K562 (cell line): ENCODE results near the gene CDK5R1.

ENCODE experiments used
- ARID2 ChIP-seq: fragments of 450-650 bp; IDR thresholded peaks from 2 replicates; pipeline ENCODE4 v1.6.1; 2017; ENCODE audit warnings: antibody characterized with exemption, mild to moderate bottlenecking
- ELF4 ChIP-seq: fragments of 450-650 bp; formaldehyde crosslinking; IDR thresholded peaks from 2 replicates; pipeline ENCODE4 v1.4.0; 2022; ENCODE audit warnings: missing genetic modification characterization
- FOXJ3 ChIP-seq: sonication (generic); formaldehyde crosslinking; IDR thresholded peaks from 2 replicates; pipeline ENCODE4 v1.4.0; 2020; ENCODE audit warnings: mild to moderate bottlenecking, missing genetic modification reagents
- POLR2AphosphoS5 ChIP-seq: IDR thresholded peaks from 2 replicates; pipeline ENCODE4 v1.6.1; 2011; ENCODE audit warnings: mild to moderate bottlenecking, low read depth, low read length, moderate library complexity; ENCODE audit not compliant: control insufficient read depth, insufficient read depth

DNA sequence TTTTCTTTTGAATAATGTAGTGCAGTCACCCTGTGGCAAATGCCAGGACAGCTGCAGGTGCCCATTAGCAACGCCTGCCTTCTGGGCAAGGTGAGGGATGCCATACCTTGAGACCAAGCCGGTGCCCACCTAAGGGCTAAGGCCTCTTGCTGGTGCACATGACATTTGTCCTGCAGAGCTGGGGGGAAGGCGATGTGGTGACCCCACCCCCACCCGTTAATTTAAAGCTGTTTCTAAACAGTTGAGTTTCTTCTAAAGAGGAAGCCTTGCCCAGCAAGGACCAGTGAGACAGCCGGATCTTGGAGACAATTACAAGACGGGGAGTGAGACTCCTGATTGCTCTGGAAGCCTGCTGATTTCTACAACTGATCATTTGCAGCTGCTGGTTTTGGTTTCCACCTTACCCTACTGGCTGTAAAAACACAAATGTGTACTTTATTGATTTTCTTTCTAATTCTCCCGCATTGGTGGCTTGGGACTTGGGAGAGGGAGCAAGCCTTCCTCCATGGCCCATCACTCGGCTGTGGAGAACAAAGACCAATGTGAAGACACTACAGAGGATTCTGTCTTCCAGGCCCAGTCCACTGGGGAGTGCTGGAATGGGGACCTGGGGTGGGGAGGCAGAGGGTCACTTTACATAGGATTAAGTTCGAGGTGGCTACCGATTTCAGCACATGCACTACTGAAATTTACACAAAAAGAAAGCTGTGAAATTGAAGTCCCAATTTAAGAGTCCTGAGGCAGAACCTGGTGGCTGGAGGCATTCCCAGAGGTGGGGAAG lies 2.7 kb downstream of the CDK5R1 start:
- TF ChIP-seq FOXJ3 (CRISPR knock-in tag) (no peak), ELF4 (CRISPR knock-in tag) (no peak), POLR2AphosphoS5 (no peak), ARID2 (no peak)
